ENCODE results near the gene NPIPB4.
"Not testable (repeated sequence)": the region's sequence is repeated elsewhere in the genome, so short reads cannot be mapped to it uniquely, and the experiment has no call there.

The NPIPB4 gene

GRCh38 chr16:21857656-21858055 lies at the start of gene NPIPB4:
Gene NPIPB4, minus strand, starts transcription at chr16:21857756. Its CDS starts 378 bp downstream, at chr16:21857378.
- not testable (repeated sequence) for DNase-seq (ENCODE audit: low spot score)

GRCh38 chr16:21898998-21899397 lies 41.4 kb upstream of the NPIPB4 start:
- not testable (repeated sequence) for DNase-seq (ENCODE audit: low spot score)

GRCh38 chr16:21881988-21882387 lies 24.4 kb upstream of the NPIPB4 start:
- not testable (repeated sequence) for DNase-seq (ENCODE audit: low spot score)

- not testable (repeated sequence) for DNase-seq (ENCODE audit: low spot score)
These were observed 20.4 kb downstream of the NPIPB4 start for GRCh38 chr16:21837186-21837585.

GRCh38 chr16:21836334-21836733 lies 21.2 kb downstream of the NPIPB4 start:
- not testable (repeated sequence) for DNase-seq (ENCODE audit: low spot score)

- DNase-seq (ENCODE audit: low spot score): not testable (repeated sequence)
These were observed 21.8 kb downstream of the NPIPB4 start for GRCh38 chr16:21835747-21836146.

- not testable (repeated sequence) for DNase-seq (ENCODE audit: low spot score)
These were observed 23.3 kb downstream of the NPIPB4 start for GRCh38 chr16:21834211-21834610.

GRCh38 chr16:21829929-21830328 lies 27.6 kb downstream of the NPIPB4 start:
- not testable (repeated sequence) for DNase-seq (ENCODE audit: low spot score)

- not testable (repeated sequence) for DNase-seq (ENCODE audit: low spot score)
These were observed 31.4 kb downstream of the NPIPB4 start for GRCh38 chr16:21826067-21826706.

GRCh38 chr16:21825526-21825925 lies 32.0 kb downstream of the NPIPB4 start:
- not testable (repeated sequence) for DNase-seq (ENCODE audit: low spot score)

GRCh38 chr16:21823258-21823657 lies 34.3 kb downstream of the NPIPB4 start:
- DNase-seq (ENCODE audit: low spot score): not testable (repeated sequence)

- DNase-seq (ENCODE audit: low spot score): not testable (repeated sequence)
These were observed 36.6 kb downstream of the NPIPB4 start for GRCh38 chr16:21820908-21821465.

GRCh38 chr16:21820028-21820907 lies 37.3 kb downstream of the NPIPB4 start:
- peak; percentile 86 for DNase-seq (ENCODE audit: low spot score)

GRCh38 chr16:21819617-21820016 lies 37.9 kb downstream of the NPIPB4 start:
- DNase-seq (ENCODE audit: low spot score): not testable (repeated sequence)

- DNase-seq (ENCODE audit: low spot score): not testable (repeated sequence)
These were observed 40.5 kb downstream of the NPIPB4 start for GRCh38 chr16:21817012-21817411.

- not testable (repeated sequence) for DNase-seq (ENCODE audit: low spot score)
These were observed 41.9 kb downstream of the NPIPB4 start for GRCh38 chr16:21815694-21816093.

- DNase-seq (ENCODE audit: low spot score): not testable (repeated sequence)
These were observed 55.2 kb downstream of the NPIPB4 start for GRCh38 chr16:21802375-21802663.

GRCh38 chr16:21801538-21802374 lies 55.8 kb downstream of the NPIPB4 start:
- DNase-seq (ENCODE audit: low spot score): not testable (repeated sequence)

GRCh38 chr16:21798601-21799000 lies 59.0 kb downstream of the NPIPB4 start:
- not testable (repeated sequence) for DNase-seq (ENCODE audit: low spot score)

GRCh38 chr16:21793310-21793709 lies 64.2 kb downstream of the NPIPB4 start:
- not testable (repeated sequence) for DNase-seq (ENCODE audit: low spot score)

GRCh38 chr16:21790506-21790905 lies 67.0 kb downstream of the NPIPB4 start:
- not testable (repeated sequence) for DNase-seq (ENCODE audit: low spot score)
